ENCODE measurements around the gene TPT1.

Gene TPT1

GRCh38 chr13:45333251-45333976 is 7.6 kb downstream of the TPT1 start:
- DNase-seq = no peak

- no peak for DNase-seq
Measured at GRCh38 chr13:45332831-45333219, 8.2 kb downstream of the TPT1 start.

- DNase-seq = no peak
Measured at GRCh38 chr13:45332036-45332830, 8.8 kb downstream of the TPT1 start.

GRCh38 chr13:45331692-45332035 is 9.3 kb downstream of the TPT1 start:
- DNase-seq = no peak

GRCh38 chr13:45331123-45331619 is 9.8 kb downstream of the TPT1 start:
- DNase-seq = no peak

- no peak for DNase-seq
Measured at GRCh38 chr13:45328661-45329111, 12.3 kb downstream of the TPT1 start.

- DNase-seq = no peak
Measured at GRCh38 chr13:45327253-45327955, 13.6 kb downstream of the TPT1 start.

- DNase-seq = no peak
Measured at GRCh38 chr13:45325806-45326205, 15.2 kb downstream of the TPT1 start.

- no peak for DNase-seq
Measured at GRCh38 chr13:45320876-45321629, 19.9 kb downstream of the TPT1 start.

- no peak for DNase-seq
Measured at GRCh38 chr13:45316996-45317395, 24.0 kb downstream of the TPT1 start.

- DNase-seq = no peak
Measured at GRCh38 chr13:45316338-45316737, 24.6 kb downstream of the TPT1 start.

GRCh38 chr13:45315520-45316167 is 25.3 kb downstream of the TPT1 start:
- DNase-seq = no peak

- no peak for DNase-seq
Measured at GRCh38 chr13:45314822-45315221, 26.2 kb downstream of the TPT1 start.

GRCh38 chr13:45310341-45311131 is 30.4 kb downstream of the TPT1 start:
- no peak for DNase-seq

- DNase-seq = no peak
Measured at GRCh38 chr13:45306966-45307365, 34.0 kb downstream of the TPT1 start.

- no peak for DNase-seq
Measured at GRCh38 chr13:45305079-45305478, 35.9 kb downstream of the TPT1 start.

- no peak for DNase-seq
Measured at GRCh38 chr13:45303866-45304265, 37.1 kb downstream of the TPT1 start.

GRCh38 chr13:45303026-45303425 is 38.0 kb downstream of the TPT1 start:
- DNase-seq = no peak

GRCh38 chr13:45302507-45302906 is 38.5 kb downstream of the TPT1 start:
- DNase-seq = no peak

GRCh38 chr13:45301263-45301662 is 39.7 kb downstream of the TPT1 start:
- DNase-seq = no peak

- DNase-seq = no peak
Measured at GRCh38 chr13:45300190-45300985, 40.6 kb downstream of the TPT1 start.

All from NCI-H524 treated with DMSO at 0.1 percent for 48 hours (cell line).